C1 segment of cervical spinal cord (tissue), 14 donors: Measurements from ENCODE around the gene PRKCE.
"Not testable (repeated sequence)": the region's sequence is repeated elsewhere in the genome, so short reads cannot be mapped to it uniquely, and the experiment has no call there.

Source experiments
- DNase-seq, 14 donors: peaks; one replicate each; lab custom pipeline; 2025; lab: John Stamatoyannopoulos, UW

The PRKCE gene

GRCh38 chr2:45905632-45905958 lies 254.1 kb downstream of the PRKCE start:
- DNase-seq, result no peak

GRCh38 chr2:45907592-45907991 lies 256.1 kb downstream of the PRKCE start:
- no peak for DNase-seq

DNA sequence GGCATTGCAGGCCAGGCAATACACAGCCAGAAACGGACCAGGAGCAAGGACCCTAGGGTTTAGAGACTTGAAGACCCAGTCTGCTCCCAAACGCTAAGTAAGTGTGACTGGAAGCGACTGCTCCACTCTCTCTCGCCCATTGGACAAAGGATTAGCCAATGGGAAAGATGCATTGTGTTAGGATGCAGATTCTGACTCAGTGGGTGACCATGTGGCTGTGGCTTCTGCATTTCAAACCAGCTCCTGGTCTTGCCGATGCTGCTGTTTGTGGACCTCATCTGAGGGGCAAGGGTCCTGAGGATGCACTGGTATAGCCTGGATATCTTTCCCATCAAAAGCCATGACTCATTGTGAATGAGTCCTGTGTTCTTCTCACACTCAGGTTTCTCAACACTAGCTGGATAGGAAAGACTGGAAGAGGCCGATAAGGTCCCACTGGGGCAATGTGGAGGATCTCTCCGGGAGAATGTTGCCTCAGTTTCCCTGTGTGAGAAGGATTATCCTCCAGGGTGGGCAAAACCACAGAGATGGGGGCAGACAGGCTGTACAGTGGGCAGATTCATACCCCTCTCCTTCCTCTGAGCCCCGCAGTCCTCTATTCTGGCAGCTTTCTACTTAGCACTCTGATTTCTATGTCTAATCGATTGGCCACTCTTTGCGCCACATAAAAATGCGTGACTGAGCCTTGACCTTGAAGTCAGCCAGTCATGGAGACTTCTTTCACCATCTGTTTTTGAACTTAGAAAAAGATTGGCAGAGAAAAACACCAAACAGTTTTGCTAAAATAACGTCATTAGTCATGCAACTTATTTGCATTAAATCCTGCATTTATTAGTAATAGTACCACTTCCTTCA lies 257.1 kb downstream of the PRKCE start:
- no peak for DNase-seq

GRCh38 chr2:45909171-45909565 lies 257.7 kb downstream of the PRKCE start:
- no peak for DNase-seq

GRCh38 chr2:45909677-45910191 lies 258.3 kb downstream of the PRKCE start:
- peak in 2 of 14 donors; percentile 26 to 48 for DNase-seq

DNA sequence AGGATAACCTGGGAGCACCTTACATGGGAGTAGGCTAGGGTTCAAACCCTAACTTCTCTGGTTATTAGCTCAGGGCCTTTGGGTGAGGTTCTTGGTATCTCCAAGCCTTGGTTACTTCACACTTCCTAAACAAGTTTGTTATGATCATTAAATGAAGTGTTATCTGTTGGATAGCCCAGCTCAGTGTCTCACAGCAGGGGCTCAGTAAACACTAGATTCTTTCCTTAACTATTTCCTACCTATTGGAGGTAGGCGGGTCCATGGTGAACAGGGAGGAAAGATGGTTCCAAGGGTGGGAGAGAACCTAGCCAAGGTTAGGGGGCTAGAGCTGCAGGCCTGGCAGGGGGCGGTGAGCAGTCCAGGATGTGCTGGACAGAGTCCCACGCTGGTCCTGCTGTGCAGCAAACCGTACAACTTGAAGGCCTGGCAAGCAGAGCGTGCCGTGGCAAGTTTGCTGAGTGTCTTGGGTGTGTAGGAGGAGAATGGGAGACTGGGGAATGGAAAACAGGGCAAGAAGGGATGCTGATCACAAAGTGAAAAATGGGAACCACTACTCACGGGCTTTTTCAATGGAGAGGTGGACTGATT lies 259.1 kb downstream of the PRKCE start:
- DNase-seq, result no peak

GRCh38 chr2:45911538-45911937 lies 260.1 kb downstream of the PRKCE start:
- no peak for DNase-seq

GRCh38 chr2:45912109-45912508 lies 260.6 kb downstream of the PRKCE start:
- DNase-seq, result no peak

GRCh38 chr2:45913539-45913938 lies 262.1 kb downstream of the PRKCE start:
- no peak for DNase-seq

DNA sequence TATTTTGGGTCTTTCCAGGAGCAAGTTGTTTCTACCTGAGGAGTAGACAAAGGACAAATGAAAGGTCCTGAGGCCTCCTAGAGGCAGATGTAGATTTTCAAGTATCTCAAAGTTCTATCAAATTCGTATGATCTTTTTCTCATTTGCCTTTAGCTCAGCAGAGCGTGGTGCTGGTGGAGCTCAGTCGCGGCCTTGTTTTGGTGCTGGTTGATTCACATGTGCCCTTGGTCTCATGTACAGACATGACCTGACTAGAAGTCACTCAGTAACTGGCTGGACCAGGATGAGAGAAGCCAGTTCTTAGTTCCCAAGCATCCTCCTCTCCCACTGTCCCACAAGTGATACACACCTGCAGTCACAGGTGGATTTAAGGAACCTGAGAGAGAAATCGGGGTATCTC lies 264.0 kb downstream of the PRKCE start:
- no peak for DNase-seq

DNA sequence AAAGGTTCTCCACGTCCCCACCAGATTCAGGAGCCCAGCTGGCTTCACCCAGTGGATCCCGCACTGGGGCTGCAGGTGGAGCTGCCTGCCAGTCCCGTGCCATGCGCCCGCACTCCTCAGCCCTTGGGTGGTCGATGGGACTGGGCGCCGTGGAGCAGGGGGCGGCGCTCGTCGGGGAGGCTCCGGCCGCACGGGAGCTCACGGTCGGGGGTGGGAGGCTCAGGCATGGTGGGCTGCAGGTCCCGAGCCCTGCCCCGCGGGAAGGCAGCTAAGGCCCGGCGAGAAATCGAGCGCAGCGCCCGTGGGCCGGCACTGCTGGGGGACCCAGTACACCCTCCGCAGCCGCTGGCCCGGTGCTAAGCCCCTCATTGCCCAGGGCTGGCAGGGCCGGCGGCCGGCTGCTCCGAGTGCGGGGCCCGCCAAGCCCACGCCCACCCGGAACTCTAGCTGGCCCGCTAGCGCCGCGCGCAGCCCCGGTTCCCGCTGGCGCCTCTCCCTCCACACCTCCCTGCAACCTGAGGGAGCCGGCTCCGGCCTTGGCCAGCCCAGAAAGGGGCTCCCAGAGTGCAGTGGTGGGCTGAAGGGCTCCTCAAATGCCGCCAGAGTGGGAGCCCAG lies 266.2 kb downstream of the PRKCE start:
- not testable (repeated sequence) for DNase-seq

DNA sequence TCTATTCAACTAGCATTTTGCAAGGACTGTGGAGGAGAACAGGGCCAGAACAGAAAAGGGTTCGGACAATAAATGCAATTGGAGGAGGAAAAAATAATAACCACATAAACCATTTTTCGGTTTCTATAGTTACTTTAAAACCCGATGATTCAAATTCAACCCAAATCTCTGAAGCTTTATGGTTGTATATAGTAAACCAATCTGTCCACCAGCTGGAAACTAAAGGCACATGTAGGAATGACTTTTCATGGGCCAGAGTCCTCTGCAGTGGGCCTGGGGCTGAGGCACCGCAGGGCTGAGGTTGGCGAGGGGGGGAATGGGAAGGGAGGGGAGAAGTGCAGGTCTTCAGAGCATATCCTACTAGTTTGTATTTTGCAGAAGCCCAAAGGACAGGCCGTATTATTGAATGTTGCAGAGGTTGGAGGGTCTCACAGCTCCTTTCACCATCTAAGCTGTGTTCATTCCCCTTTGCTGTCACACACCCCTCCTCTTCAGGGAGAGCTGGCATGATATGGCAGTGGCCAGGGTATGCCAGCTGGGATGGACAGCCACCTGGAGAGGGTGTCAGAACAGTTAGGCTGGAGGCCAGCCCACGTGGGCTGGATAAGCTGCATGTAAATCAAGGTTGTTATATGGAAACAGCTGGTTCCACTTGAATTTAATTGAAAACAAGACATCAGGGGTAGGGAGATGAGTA lies 267.1 kb downstream of the PRKCE start:
- DNase-seq, result peak in 1 of 14 donors; percentile 44

- peak in 1 of 14 donors; percentile 37 for DNase-seq
Observed at GRCh38 chr2:45919160-45919650, 267.7 kb downstream of the PRKCE start.

DNA sequence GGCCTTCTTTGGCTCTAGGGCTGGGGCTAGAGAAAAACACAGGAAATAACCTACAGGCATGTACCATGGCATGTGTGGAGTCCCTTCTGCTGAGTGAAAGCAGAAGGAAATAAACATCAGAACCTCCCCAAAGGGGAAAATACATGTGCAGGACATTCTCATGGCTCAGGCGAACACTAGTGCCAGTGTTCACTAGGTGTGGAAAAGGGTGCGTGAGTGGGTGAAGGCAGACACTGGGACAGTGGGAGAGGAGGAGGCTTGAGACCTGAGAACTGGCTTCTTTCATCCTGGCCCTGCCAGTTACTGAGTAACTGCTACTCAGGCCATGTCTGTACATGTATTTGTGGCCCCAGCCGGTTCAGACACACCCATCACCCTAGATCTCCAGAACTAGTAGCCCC lies 268.2 kb downstream of the PRKCE start:
- DNase-seq, result no peak

DNA sequence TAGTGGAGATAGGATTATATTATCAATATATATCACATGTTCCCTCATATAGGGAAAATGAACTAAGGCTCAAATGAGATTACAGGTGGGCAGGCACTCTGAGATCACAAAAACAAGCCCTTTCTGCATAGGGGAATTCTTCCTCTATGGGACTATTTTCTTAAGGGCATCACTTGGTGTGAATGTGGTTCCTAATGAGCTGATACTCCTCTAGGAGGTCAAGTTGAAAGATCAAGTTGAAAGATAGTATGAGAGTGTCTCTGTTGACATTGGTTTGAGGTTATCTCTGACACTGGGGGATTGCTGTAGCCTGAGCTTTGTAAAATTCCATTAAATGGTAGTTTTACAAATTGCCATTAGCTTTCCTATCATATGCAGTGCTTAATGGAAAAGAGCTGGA lies 270.4 kb downstream of the PRKCE start:
- DNase-seq, result no peak

DNA sequence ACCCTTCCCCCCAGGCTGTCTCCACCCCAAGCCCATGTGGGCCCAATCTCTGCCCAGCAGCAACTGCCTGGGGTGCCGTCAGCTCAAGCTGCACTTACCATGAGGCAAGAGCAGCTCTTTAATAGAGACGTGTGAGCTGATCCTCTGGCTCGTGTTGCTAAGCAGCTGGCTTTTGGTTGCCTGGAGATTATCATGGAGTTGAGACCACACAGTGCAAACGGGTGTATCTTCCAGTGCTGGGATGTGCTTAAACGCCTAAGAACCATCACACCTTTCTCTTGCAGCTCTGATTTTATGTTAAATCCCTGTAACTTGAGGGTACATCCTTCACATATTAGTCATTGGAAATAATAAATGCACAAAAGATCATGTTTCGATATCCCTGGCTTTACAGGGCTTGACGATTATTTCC lies 271.1 kb downstream of the PRKCE start:
- no peak for DNase-seq

- no peak for DNase-seq
Observed at GRCh38 chr2:45923701-45924100, 272.2 kb downstream of the PRKCE start.

GRCh38 chr2:45925026-45925425 lies 273.6 kb downstream of the PRKCE start:
- DNase-seq, result no peak

- peak in 1 of 14 donors; percentile 76 for DNase-seq
Observed at GRCh38 chr2:45925636-45926366, 274.3 kb downstream of the PRKCE start.

GRCh38 chr2:45928946-45929345 lies 277.5 kb downstream of the PRKCE start:
- DNase-seq, result peak in 3 of 14 donors; percentile 19 to 99 (median 42)
